ENCODE measurements around the gene SMS. TPM values are rescaled to one million over a fixed set of nuclear protein-coding genes. Genes with fewer than 3 reads are reported as not detected.

SMS gene
- total and polyA plus RNA-seq, 2 of the 13 experiments (the other 11 are each of a cell fraction or from before 2014, with no cell fraction given) = 40.5 to 91.9 TPM

DNA sequence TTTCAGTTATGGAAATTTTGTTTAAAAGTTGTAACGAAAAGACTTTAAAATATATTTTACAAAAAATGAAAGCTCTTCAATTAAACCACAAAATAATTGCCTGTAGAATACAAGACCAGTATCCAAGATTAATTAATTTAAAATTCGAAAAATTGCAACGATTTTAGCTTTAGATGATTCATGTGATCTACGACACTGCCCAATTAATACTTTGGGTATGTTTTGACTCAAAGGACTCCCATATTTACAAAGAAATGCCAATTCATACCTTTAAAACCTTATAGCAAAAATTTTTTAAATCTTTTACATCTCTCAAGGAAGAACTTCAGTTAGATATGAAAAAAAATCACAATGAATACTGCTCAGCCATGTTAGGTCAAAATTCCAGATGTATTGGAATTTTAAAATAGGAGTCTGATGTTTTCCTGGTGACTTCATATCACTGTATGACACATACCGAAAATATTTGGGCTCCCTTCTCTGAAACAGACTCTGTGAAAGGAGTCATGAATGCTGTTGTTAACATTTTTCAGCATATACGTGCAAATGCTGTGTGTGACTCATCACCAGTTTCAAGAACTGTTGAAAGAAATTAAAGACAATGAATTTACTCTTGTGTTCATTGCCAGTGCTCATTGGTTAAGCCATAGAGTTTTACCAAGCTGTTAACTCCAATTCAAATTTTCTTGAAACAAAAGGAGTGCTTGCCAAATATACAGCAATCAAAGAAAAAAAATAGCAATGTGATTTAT is 13.8 kb upstream of the SMS start (continued):
- TF ChIP-seq, protein P1, sequence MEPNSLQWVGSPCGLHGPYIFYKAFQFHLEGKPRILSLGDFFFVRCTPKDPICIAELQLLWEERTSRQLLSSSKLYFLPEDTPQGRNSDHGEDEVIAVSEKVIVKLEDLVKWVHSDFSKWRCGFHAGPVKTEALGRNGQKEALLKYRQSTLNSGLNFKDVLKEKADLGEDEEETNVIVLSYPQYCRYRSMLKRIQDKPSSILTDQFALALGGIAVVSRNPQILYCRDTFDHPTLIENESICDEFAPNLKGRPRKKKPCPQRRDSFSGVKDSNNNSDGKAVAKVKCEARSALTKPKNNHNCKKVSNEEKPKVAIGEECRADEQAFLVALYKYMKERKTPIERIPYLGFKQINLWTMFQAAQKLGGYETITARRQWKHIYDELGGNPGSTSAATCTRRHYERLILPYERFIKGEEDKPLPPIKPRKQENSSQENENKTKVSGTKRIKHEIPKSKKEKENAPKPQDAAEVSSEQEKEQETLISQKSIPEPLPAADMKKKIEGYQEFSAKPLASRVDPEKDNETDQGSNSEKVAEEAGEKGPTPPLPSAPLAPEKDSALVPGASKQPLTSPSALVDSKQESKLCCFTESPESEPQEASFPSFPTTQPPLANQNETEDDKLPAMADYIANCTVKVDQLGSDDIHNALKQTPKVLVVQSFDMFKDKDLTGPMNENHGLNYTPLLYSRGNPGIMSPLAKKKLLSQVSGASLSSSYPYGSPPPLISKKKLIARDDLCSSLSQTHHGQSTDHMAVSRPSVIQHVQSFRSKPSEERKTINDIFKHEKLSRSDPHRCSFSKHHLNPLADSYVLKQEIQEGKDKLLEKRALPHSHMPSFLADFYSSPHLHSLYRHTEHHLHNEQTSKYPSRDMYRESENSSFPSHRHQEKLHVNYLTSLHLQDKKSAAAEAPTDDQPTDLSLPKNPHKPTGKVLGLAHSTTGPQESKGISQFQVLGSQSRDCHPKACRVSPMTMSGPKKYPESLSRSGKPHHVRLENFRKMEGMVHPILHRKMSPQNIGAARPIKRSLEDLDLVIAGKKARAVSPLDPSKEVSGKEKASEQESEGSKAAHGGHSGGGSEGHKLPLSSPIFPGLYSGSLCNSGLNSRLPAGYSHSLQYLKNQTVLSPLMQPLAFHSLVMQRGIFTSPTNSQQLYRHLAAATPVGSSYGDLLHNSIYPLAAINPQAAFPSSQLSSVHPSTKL (CRISPR knock-in tag; IDR thresholded peaks at IDR 0.05) = peak; percentile 26; the same call in 1 of the 2 replicates

DNA sequence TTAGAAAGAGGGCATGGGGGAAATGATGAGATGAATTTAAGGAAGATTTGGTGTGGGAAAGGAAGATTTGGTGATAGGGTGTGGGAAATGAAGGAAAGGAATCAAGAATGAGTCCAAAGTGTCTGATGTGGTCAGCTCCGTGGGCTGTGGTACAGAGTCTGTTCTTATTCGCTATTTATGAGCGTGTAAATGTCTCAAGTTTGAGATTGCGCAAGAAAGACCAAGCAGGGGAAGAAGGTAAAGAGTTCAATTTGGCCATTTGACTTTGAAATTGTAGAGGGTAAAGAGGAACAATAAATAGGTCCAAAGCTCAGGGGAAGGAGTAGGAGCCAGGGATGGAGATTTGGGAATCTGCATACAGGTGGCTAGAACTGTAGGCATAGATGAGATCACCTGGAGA is 11.3 kb upstream of the SMS start:
- no peak overlapping the region for H3K4me3 ChIP-seq (replicated peaks in 1 of 3; ENCODE audit: insufficient read depth in 1 of 3, low read depth in 2 of 3, low read length in 3 of 3)
- DNase-seq (ENCODE audit: low spot score) (no peak), ATAC-seq (no peak), FAIRE-seq (no peak)
- POLR2A ChIA-PET = no interaction called here
- TF ChIP-seq ZNF589 (CRISPR knock-in tag; conservative IDR thresholded peaks at IDR 0.05) = no peak
- peak; percentile 73 for TF ChIP-seq CEBPB (IDR thresholded peaks at IDR 0.05; ENCODE audit: borderline replicate concordance, low read depth, low read length)
- no peak for TF ChIP-seq RORA (CRISPR knock-in tag; IDR thresholded peaks at IDR 0.05)
- H3K27me3 ChIP-seq (ENCODE audit: control insufficient read depth in 1 of 2, insufficient read depth in 2 of 2, low read length in 2 of 2) = no peaks in the 10 kb centered on the region
- H3K36me3 ChIP-seq (replicated peaks in 1 of 2; ENCODE audit: control insufficient read depth in 1 of 2, insufficient read depth in 2 of 2, low read length in 2 of 2) = no peaks in the 10 kb centered on the region
- no peak overlapping the region for H3K27ac ChIP-seq (ENCODE audit: extremely low read length, insufficient read depth, low read length)
- peaks cover 27% of the 10 kb centered on the region for H3K4me1 ChIP-seq (ENCODE audit: insufficient read depth, low read length)
- no peaks in the 10 kb centered on the region for H3K79me2 ChIP-seq (ENCODE audit: insufficient read depth, low read length)
- no peaks in the 10 kb centered on the region for H4K20me1 ChIP-seq (ENCODE audit: insufficient read depth, low read length)
- CTCF ChIA-PET (ENCODE audit: low intra/inter-chr PET ratio, low total read pairs) = no interaction called here
- intact Hi-C loops (cut with micrococcal nuclease; ENCODE audit: unreplicated experiment) (no loop called here), in situ Hi-C loops (cut with HindIII; ENCODE audit: extremely low pct_ligation_motif_present, low pct_unique_long_range_greater_than_20kb) (no loop called here)
- H3K9ac ChIP-seq (ENCODE audit: insufficient read depth, low read depth, low read length) = no peak overlapping the region
- no peaks in the 10 kb centered on the region for H3K9me3 ChIP-seq (ENCODE audit: low read length)
- H3K4me2 ChIP-seq (ENCODE audit: low read depth, low read length) = no peak overlapping the region
- BruUV-seq (replicated peaks) = no TSS peak
- no peak overlapping the region for H2AFZ ChIP-seq (ENCODE audit: low read length)
- WGBS (ENCODE audit: low lambda C conversion rate) = 74% methylated on average over 4 of the region's 4 CpGs

All from HepG2 (cell line).